Muscle layer of colon (tissue), 2 donors: ENCODE results near the gene PLEKHG5.
"Not testable (repeated sequence)": the region's sequence is repeated elsewhere in the genome, so short reads cannot be mapped to it uniquely, and the experiment has no call there.

Experiments
- H3K27ac ChIP-seq: one replicate; pipeline ENCODE4 v1.7.0; 2013; ENCODE audit warnings: low read depth, mild to moderate bottlenecking, low read length, moderate library complexity
- H3K27me3 ChIP-seq, 2 donors: one replicate each; pipeline ENCODE4 v1.7.0; 2013; ENCODE audit warnings: low read length in 2 of 2, mild to moderate bottlenecking in 2 of 2; ENCODE audit not compliant: insufficient read depth in 2 of 2, control insufficient read depth in 1 of 2
- H3K36me3 ChIP-seq: one replicate; pipeline ENCODE4 v1.7.0; 2013; ENCODE audit warnings: mild to moderate bottlenecking, low read length; ENCODE audit not compliant: insufficient read depth
- H3K4me1 ChIP-seq: one replicate; pipeline ENCODE4 v1.7.0; 2013; ENCODE audit warnings: mild to moderate bottlenecking, low read length; ENCODE audit not compliant: insufficient read depth
- H3K4me3 ChIP-seq, 2 donors: one replicate each; pipeline ENCODE4 v1.7.0; 2013; ENCODE audit warnings: low read length in 2 of 2, low read depth in 1 of 2, mild to moderate bottlenecking in 1 of 2, moderate library complexity in 1 of 2
- H3K9ac ChIP-seq: one replicate; pipeline ENCODE4 v1.7.0; 2013; ENCODE audit warnings: low read length
- H3K9me3 ChIP-seq: one replicate; pipeline ENCODE4 v1.7.0; 2013; ENCODE audit warnings: mild to moderate bottlenecking, low read length
- donor health status: abdominal sarcoma.
- donor health status: Adenocarcinoma of cecum.

Gene PLEKHG5

GRCh38 chr1:6493834-6494223 is 2.4 kb upstream of the PLEKHG5 start:
- H3K27ac ChIP-seq, H3K9me3 ChIP-seq, H3K9ac ChIP-seq, H3K4me3 ChIP-seq, H3K36me3 ChIP-seq: not testable (repeated sequence)
- Histone ChIP-seq H3K4me1 (peaks cover 19% of the 10 kb centered on the region), H3K27me3 (peaks cover 0 to 15% of the 10 kb centered on the region in 2 donors)

- Histone ChIP-seq H3K27ac (no peak overlapping the region), H3K4me1 (peaks cover 19% of the 10 kb centered on the region), H3K9me3 (no peaks in the 10 kb centered on the region), H3K36me3 (no peaks in the 10 kb centered on the region), H3K27me3 (peaks cover 0 to 20% of the 10 kb centered on the region in 2 donors), H3K4me3 (no peak overlapping the region), H3K9ac (no peak overlapping the region)
Observed at GRCh38 chr1:6491966-6492365, 499 bp upstream of the PLEKHG5 start.

- Histone ChIP-seq H3K9ac (no peak overlapping the region), H3K36me3 (no peaks in the 10 kb centered on the region), H3K4me3 (peak overlapping the region; percentile 21 to 65), H3K9me3 (no peaks in the 10 kb centered on the region), H3K27ac (no peak overlapping the region), H3K4me1 (peaks cover 21% of the 10 kb centered on the region), H3K27me3 (peaks cover 4 to 28% of the 10 kb centered on the region in 2 donors)
Observed at GRCh38 chr1:6491081-6491449, 402 bp downstream of the PLEKHG5 start.

GRCh38 chr1:6490181-6491080 is 1.0 kb downstream of the PLEKHG5 start:
- Histone ChIP-seq H3K9me3 (no peaks in the 10 kb centered on the region), H3K9ac (no peak overlapping the region), H3K4me3 (peak overlapping the region; percentile 65 to 68), H3K36me3 (no peaks in the 10 kb centered on the region), H3K27me3 (peaks cover 8 to 34% of the 10 kb centered on the region in 2 donors), H3K4me1 (peaks cover 24% of the 10 kb centered on the region), H3K27ac (peak overlapping the region; percentile 32)

DNA sequence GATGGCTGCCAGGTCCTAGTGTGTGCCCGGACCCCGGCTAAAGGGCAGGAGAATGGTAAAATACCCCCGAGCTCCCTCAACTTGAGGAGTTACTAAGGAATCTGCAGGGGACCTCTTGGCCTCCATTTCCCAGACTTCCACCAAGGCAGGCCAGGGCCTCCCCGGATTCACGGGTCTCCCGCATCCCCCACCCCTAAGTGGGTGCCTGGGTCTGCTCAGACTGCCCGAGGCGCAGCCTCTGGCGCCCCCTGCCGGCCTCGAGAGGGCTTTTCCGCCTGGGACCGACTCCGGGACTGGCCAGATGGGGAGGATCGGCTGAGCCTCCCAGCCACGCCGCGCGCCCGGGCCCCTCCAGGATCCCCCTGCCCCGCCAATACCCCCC is 1.7 kb downstream of the PLEKHG5 start:
- H3K9ac ChIP-seq, result no peak overlapping the region
- H3K4me3 ChIP-seq, result peak overlapping the region; percentile 65 to 68
- no peaks in the 10 kb centered on the region for H3K9me3 ChIP-seq
- no peak overlapping the region for H3K27ac ChIP-seq
- no peaks in the 10 kb centered on the region for H3K36me3 ChIP-seq
- peaks cover 8 to 40% of the 10 kb centered on the region in 2 donors for H3K27me3 ChIP-seq
- peaks cover 24% of the 10 kb centered on the region for H3K4me1 ChIP-seq

DNA sequence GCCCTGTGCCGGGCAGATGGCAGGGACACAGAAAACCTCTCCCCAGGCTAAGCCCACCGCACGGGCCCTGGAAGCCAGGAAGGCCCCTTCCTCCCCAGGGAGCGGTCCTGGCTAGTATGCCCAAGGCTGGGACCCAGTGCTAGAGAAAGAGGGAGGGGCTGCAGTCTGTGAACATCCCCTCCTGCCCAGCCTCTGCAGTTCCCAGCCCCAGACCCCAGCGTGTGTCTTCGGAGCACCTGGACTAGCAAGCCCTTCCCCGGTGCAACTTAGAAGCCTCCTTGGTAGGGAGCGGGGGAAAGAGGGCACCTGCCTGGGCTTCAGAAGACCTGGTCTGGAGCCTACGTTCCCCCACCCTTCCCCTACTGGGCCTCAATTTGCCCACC is 2.1 kb downstream of the PLEKHG5 start:
- H3K27ac ChIP-seq, result no peak overlapping the region
- H3K4me1 ChIP-seq, result peaks cover 24% of the 10 kb centered on the region
- H3K27me3 ChIP-seq, result peaks cover 8 to 44% of the 10 kb centered on the region in 2 donors
- H3K4me3 ChIP-seq, result no peak overlapping the region
- H3K9me3 ChIP-seq, result no peaks in the 10 kb centered on the region
- no peak overlapping the region for H3K9ac ChIP-seq
- H3K36me3 ChIP-seq, result no peaks in the 10 kb centered on the region

- H3K9ac ChIP-seq, result no peak overlapping the region
- H3K4me1 ChIP-seq, result peaks cover 24% of the 10 kb centered on the region
- H3K9me3 ChIP-seq, result no peaks in the 10 kb centered on the region
- no peak overlapping the region for H3K27ac ChIP-seq
- H3K4me3 ChIP-seq, result no peak overlapping the region
- no peaks in the 10 kb centered on the region for H3K36me3 ChIP-seq
- H3K27me3 ChIP-seq, result peaks cover 8 to 48% of the 10 kb centered on the region in 2 donors
Observed at GRCh38 chr1:6488602-6489382, 2.7 kb downstream of the PLEKHG5 start.

DNA sequence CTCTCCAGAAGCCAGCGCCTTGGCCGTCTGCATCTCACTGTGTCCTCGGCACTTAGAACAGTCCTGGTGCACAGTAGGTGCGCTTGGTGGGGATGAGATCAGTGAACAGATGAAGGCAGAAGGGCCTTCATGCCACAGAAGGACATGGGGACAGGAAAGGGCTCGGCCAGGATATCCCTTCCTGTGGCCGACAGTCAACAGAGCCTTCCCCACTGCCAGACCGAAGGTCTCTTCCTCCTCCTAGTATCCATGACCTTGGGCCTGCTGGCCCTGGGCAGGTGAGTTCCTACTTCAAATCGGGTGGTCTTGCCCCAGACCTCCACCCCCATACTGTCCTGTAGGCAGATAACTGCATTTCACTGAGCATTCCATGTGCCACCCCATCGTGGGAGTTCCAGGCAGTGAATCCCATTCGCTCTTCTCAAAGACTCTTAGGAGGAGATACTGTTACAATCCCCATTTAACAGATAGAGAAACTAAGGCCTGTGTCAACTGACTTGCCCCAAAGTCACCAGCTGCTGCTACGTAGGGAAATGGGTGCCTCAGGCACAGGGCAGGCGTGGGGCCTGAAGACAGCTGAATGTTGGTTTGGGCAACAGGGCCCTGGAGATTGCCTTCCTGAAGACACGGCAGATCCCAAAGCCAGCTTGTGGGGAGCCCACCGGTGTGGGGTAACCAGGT is 3.5 kb downstream of the PLEKHG5 start:
- H3K27ac ChIP-seq, result no peak overlapping the region
- no peaks in the 10 kb centered on the region for H3K36me3 ChIP-seq
- no peaks in the 10 kb centered on the region for H3K9me3 ChIP-seq
- no peak overlapping the region for H3K4me3 ChIP-seq
- H3K9ac ChIP-seq, result no peak overlapping the region
- peaks cover 8 to 48% of the 10 kb centered on the region in 2 donors for H3K27me3 ChIP-seq
- peaks cover 24% of the 10 kb centered on the region for H3K4me1 ChIP-seq

GRCh38 chr1:6486433-6487011 is 4.9 kb downstream of the PLEKHG5 start:
- H3K27me3 ChIP-seq, result peaks cover 8 to 48% of the 10 kb centered on the region in 2 donors
- no peak overlapping the region for H3K9ac ChIP-seq
- H3K9me3 ChIP-seq, result no peaks in the 10 kb centered on the region
- no peak overlapping the region for H3K27ac ChIP-seq
- peaks cover 24% of the 10 kb centered on the region for H3K4me1 ChIP-seq
- no peak overlapping the region for H3K4me3 ChIP-seq
- H3K36me3 ChIP-seq, result no peaks in the 10 kb centered on the region

GRCh38 chr1:6485168-6486101 is 6.0 kb downstream of the PLEKHG5 start:
- Histone ChIP-seq H3K27me3 (peaks cover 8 to 48% of the 10 kb centered on the region in 2 donors), H3K4me3 (no peak overlapping the region), H3K27ac (no peak overlapping the region), H3K9me3 (no peaks in the 10 kb centered on the region), H3K9ac (no peak overlapping the region), H3K36me3 (no peaks in the 10 kb centered on the region), H3K4me1 (peaks cover 15% of the 10 kb centered on the region)
